Right ventricle myocardium inferior (tissue), 1 donor: Measurements from ENCODE around the gene PALM. TPM values are rescaled to one million over a fixed set of nuclear protein-coding genes. Genes with fewer than 3 reads are reported as not detected.

Source experiments
- ATAC-seq: fragments of 200-7000 bp; cut with Tn5 transposase; one replicate; pipeline ENCODE4 v1.9.1; 2020; ENCODE audit warnings: mild to moderate bottlenecking, moderate library complexity
- DNase-seq: peaks from one replicate; pipeline ENCODE4 v3.0.0; 2021; ENCODE audit errors: missing footprints
- intact Hi-C: fragments of 100-400 bp; cut with DNase I; formaldehyde crosslinking; loops from one replicate; pipeline ENCODE4 v1.11.0; 2022
- total RNA-seq: library from RNA; stranded (reverse); fragmentation: NEBNext Ultra II Directional; extraction: Animal tissue kit (Norgen Biotek cat#: 25700); gene quantifications from one replicate; pipeline ENCODE4 v1.2.1, GENCODE V29; 2021
- donor health status: DM: no; HTN: yes; CAD: no; lungs with severe emphysema.

PALM gene
- total RNA-seq, 1 donor from 2014 or later = 34.0 TPM

DNA sequence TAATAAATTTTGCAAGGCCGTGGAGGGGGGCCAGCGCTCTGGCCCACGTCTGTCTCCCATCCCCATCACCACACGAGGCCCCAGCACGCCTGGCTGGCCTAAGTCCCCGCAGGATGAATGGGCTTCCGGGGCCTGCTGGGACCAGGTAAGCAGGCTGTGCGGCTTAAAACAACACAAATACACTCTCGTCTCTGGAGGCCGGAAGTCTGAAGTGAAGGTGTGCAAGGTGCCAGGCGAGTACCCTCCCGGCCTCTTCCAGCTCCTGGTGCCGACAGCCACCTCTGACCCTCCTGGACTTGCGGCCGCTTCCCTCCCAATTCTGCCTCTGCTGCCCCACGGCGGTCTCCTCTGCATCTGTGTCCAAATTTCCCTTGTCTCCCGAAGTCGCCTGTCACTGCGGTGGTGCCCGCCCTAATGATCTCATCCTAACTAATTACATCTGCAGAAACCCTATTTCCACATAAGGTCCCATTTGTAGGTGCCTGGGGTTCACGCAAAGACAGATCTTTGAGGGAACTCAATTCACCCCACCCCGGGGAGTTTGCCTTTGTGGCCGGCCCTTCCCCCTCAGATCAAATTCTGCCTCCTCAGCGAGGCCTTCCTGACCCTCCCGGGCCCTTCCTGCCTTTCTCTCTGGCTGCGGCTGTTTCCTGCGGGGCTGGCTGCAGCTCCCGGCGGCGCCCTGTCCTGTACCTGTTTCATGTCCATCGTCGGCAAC lies 80.4 kb downstream of the PALM start:
- DNase-seq = no peak
- intact Hi-C loops = no loop called here
- peak; percentile 37 for ATAC-seq

GRCh38 chr19:789701-790060 lies 80.9 kb downstream of the PALM start:
- ATAC-seq = no peak
- intact Hi-C loops = loop anchor here (10.0 kb wide), 2 partner anchors 215 to 455 kb away; partner anchors contain the start of genes ATP5F1D, BSG and MIDN
- DNase-seq = no peak

GRCh38 chr19:791007-791566 lies 82.4 kb downstream of the PALM start:
- intact Hi-C loops = loop anchor here (10.0 kb wide), 2 partner anchors 216 to 454 kb away; partner anchors contain the start of genes ATP5F1D, BSG and MIDN
- no peak for DNase-seq
- ATAC-seq = no peak

DNA sequence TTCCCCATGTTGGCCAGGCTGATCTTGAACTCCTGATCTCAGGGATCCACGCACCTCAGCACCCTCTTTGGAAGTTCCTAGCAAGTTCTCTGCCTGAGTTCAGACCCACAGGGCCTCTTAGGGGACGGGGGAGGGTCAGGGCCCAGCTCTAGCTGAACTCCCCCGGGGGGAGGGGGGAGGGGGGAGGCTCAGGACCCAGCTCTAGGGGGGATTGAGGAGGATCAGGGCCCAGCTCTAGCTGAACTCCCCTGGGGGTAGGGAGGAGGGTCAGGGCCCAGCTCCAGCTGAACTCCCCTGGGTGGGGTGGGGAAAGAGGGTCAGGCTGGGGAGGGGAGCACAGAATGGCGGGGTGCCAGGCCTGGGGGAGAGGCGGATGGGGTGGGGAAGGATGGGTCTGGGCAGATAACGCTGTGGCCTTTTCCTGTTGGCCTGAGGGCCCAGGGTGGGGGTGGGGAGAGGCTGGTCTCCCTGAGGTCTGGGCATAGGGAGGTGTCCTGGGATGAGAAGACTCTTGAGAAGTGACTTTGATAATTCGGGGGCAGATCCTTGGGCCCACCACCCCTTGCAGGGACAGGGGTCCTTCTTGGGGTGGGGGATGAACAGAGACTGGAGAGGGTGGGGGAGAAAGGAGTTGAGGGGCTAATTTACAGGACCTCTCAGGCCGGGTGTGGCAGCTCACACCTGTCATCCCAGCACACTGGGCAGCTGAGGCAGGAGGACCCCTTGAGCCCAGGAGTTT lies 83.0 kb downstream of the PALM start:
- DNase-seq (peak; percentile 41), ATAC-seq (no peak)
- intact Hi-C loops = loop anchor here (10.0 kb wide), 2 partner anchors 217 to 453 kb away; partner anchors contain the start of genes ATP5F1D, BSG and MIDN

GRCh38 chr19:792306-792885 lies 83.7 kb downstream of the PALM start:
- ATAC-seq = no peak
- intact Hi-C loops = loop anchor here (10.0 kb wide), 2 partner anchors 218 to 452 kb away; partner anchors contain the start of genes ATP5F1D, BSG and MIDN
- no peak for DNase-seq

GRCh38 chr19:793806-794205 lies 85.1 kb downstream of the PALM start:
- ATAC-seq = no peak
- intact Hi-C loops = loop anchor here (10.0 kb wide), 2 partner anchors 219 to 451 kb away; partner anchors contain the start of genes ATP5F1D, BSG and MIDN
- peak; percentile 35 for DNase-seq

GRCh38 chr19:795073-795611 lies 86.4 kb downstream of the PALM start:
- DNase-seq = peak; percentile 69
- ATAC-seq = no peak
- intact Hi-C loops = loop anchor here (5.0 to 10.0 kb wide), 3 partner anchors 220 to 450 kb away; partner anchors contain the start of genes ATP5F1D, BSG, GPX4 and MIDN

- intact Hi-C loops = loop anchor here (5.0 to 10.0 kb wide), 3 partner anchors 221 to 449 kb away; partner anchors contain the start of genes ATP5F1D, BSG, GPX4 and MIDN
- peak; percentile 63 for DNase-seq
- no peak for ATAC-seq
These were observed 87.2 kb downstream of the PALM start for GRCh38 chr19:795691-796581.

DNA sequence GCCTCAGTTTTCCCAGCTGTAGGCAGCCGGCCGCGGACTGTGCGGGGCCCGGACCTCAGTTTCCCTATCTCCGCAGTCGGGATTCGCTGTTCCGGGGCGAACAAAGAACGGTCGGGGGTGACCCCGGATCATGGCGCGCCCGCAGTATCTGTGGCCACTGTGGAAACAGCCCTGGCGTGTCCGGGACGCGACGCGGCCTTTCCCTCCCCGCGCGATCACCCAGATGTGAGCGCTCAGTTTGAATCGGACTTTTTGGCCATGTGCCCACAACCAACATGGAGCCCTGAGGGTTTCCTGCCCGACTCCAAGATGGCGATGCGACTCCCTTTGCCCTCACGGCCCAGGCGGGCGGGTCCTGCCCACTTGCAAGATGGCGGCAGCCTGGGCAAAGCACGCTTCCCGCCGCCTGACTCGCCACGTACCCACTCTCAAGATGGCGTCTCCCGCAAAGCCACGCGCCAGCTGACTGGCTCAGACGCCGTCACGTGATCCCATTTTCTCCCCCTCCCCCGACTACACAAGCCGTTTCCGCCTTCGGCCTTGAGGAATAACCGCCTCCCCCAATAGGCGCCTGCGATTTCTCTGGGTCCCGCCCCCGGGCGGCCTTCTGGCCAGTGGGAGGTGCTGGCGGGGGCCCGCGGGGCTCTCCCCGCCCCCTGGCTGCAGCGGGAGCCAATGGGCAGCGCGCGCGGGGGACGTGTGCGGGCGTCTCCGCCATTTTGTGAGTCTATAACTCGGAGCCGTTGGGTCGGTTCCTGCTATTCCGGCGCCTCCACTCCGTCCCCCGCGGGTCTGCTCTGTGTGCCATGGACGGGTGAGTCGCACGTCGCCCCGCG lies 88.2 kb downstream of the PALM start, which contains the start of gene PTBP1:
Gene PTBP1, plus strand, starts transcription at position 761 of the 836 bp plus-strand sequence. Its CDS starts 46 bp downstream, at position 807.
- intact Hi-C loops = loop anchor here (5.0 to 10.0 kb wide), 3 partner anchors 222 to 448 kb away; partner anchors contain the start of genes ATP5F1D, BSG, GPX4 and MIDN
- ATAC-seq = peak; percentile 92
- DNase-seq = peak; percentile 100

Other genes with a start within 250 kb of the PALM start
- 10.7 TPM for gene SHC2, start 247.9 kb upstream of the PALM start, total RNA-seq
- 0.19 TPM for gene MADCAM1, start 212.4 kb upstream of the PALM start, total RNA-seq
- gene TPGS1, start 201.4 kb upstream of the PALM start, total RNA-seq = 10.3 TPM
- gene CDC34, start 177.2 kb upstream of the PALM start, total RNA-seq = 109 TPM
- not detected for gene GZMM, start 164.9 kb upstream of the PALM start, total RNA-seq
- 1,651 TPM for gene BSG, start 136.3 kb upstream of the PALM start, total RNA-seq
- gene HCN2, start 119.1 kb upstream of the PALM start, total RNA-seq = 4.5 TPM
- 51.2 TPM for gene POLRMT, start 75.4 kb upstream of the PALM start, total RNA-seq
- gene FGF22, start 69.1 kb upstream of the PALM start, total RNA-seq = not detected
- 19.7 TPM for gene RNF126, start 45.7 kb upstream of the PALM start, total RNA-seq
- gene FSTL3, start 32.5 kb upstream of the PALM start, total RNA-seq = 37.1 TPM
- gene PRSS57, start 13.5 kb upstream of the PALM start, total RNA-seq = not detected
- gene MISP, start 42.2 kb downstream of the PALM start, total RNA-seq = not detected
- 67.6 TPM for gene PTBP1, start 88.5 kb downstream of the PALM start, total RNA-seq
- gene PLPPR3, start 113.0 kb downstream of the PALM start, total RNA-seq = not detected
- not detected for gene AZU1, start 118.9 kb downstream of the PALM start, total RNA-seq
- gene PRTN3, start 132.1 kb downstream of the PALM start, total RNA-seq = not detected
- 1.6 TPM for gene ELANE, start 143.4 kb downstream of the PALM start, total RNA-seq
- 655 TPM for gene CFD, start 150.7 kb downstream of the PALM start, total RNA-seq
- gene MED16, start 184.3 kb downstream of the PALM start, total RNA-seq = 23.5 TPM
- not detected for gene RNU6-9, start 184.5 kb downstream of the PALM start, total RNA-seq
- gene R3HDM4, start 204.3 kb downstream of the PALM start, total RNA-seq = 21.9 TPM
- not detected for gene KISS1R, start 208.4 kb downstream of the PALM start, total RNA-seq
- gene ARID3A, start 217.1 kb downstream of the PALM start, total RNA-seq = 6.7 TPM